ENCODE data around the gene RAPGEF4. TPM values are rescaled to one million over a fixed set of nuclear protein-coding genes. Genes with fewer than 3 reads are reported as not detected.

Gene RAPGEF4
- total RNA-seq, 1 experiment from 2014 or later = 0.59 TPM

- DNase-seq (ENCODE audit: low read depth, low spot score) (no peak), ATAC-seq (no peak)
- no peaks in the 10 kb centered on the region for H3K36me3 ChIP-seq (ENCODE audit: control insufficient read depth in 1 of 2, insufficient read depth in 2 of 2, low read length in 2 of 2)
- H4K20me1 ChIP-seq (ENCODE audit: insufficient read depth) = no peaks in the 10 kb centered on the region
- no peak overlapping the region for H2AFZ ChIP-seq (ENCODE audit: low read depth, low read length, poor library complexity, severe bottlenecking)
- RAD21 ChIA-PET (ENCODE audit: low non-redundant PET in 1 of 2, low total read pairs in 2 of 2, uncharacterized antibody in 2 of 2, unreplicated experiment in 2 of 2) = no interaction called here
- H3K4me1 ChIP-seq (ENCODE audit: control insufficient read depth in 1 of 2, insufficient read depth in 2 of 2, low read length in 2 of 2) = peaks cover 0 to 8% of the 10 kb centered on the region in 2 experiments; a peak in 1 of 4 replicates
- CTCF ChIA-PET = no interaction called here
- BruUV-seq (replicated peaks) = no TSS peak
- no peak overlapping the region for H3K4me2 ChIP-seq (ENCODE audit: low read length)
- POLR2A ChIA-PET = no interaction called here
- no peaks in the 10 kb centered on the region for H3K79me2 ChIP-seq (ENCODE audit: insufficient read depth, low read length)
- no peaks in the 10 kb centered on the region for H3K27me3 ChIP-seq (ENCODE audit: insufficient read depth, low read length)
- no peaks in the 10 kb centered on the region for H3K9me3 ChIP-seq (ENCODE audit: control insufficient read depth in 1 of 2, insufficient read depth in 1 of 2, low read depth in 1 of 2, low read length in 2 of 2)
- no peak overlapping the region for H3K27ac ChIP-seq (ENCODE audit: low read depth, low read length)
- H3K4me3 ChIP-seq (replicated peaks in 1 of 2; ENCODE audit: low read depth in 1 of 2, low read length in 2 of 2) = no peak overlapping the region
- intact Hi-C loops (cut with micrococcal nuclease) = no loop called here
- H3K9me2 ChIP-seq (ENCODE audit: insufficient read depth) = no peaks in the 10 kb centered on the region
- H3K9ac ChIP-seq (ENCODE audit: low read length) = no peak overlapping the region
- TF ChIP-seq CBX3 (IDR thresholded peaks at IDR 0.05; ENCODE audit: low read depth) (no peak), CEBPB (IDR thresholded peaks at IDR 0.05; ENCODE audit: low read depth) (no peak), ATF3 (IDR thresholded peaks at IDR 0.05) (no peak), ZFX (IDR thresholded peaks at IDR 0.05) (no peak), ZBTB33 (IDR thresholded peaks at IDR 0.05; ENCODE audit: extremely low read depth, insufficient replicate concordance, low read length) (no peak), EGR1 (IDR thresholded peaks at IDR 0.05; ENCODE audit: low read depth) (no peak), POLR2A (IDR thresholded peaks at IDR 0.05; ENCODE audit: borderline replicate concordance, extremely low read depth, insufficient read depth, insufficient read length) (no peak), EZH2phosphoT487 (IDR thresholded peaks at IDR 0.05; ENCODE audit: borderline replicate concordance) (no peak)
These were observed 209.3 kb downstream of the RAPGEF4 start for GRCh38 chr2:172944794-172945509.

GRCh38 chr2:172945510-172945850 is 209.8 kb downstream of the RAPGEF4 start:
- POLR2A ChIA-PET = no interaction called here
- CTCF ChIA-PET = no interaction called here
- intact Hi-C loops (cut with micrococcal nuclease) = no loop called here
- no peak overlapping the region for H3K4me3 ChIP-seq (replicated peaks in 1 of 2; ENCODE audit: low read depth in 1 of 2, low read length in 2 of 2)
- ATAC-seq = no peak
- no peak for DNase-seq (ENCODE audit: low read depth, low spot score)
- no peaks in the 10 kb centered on the region for H3K9me2 ChIP-seq (ENCODE audit: insufficient read depth)
- no peaks in the 10 kb centered on the region for H3K9me3 ChIP-seq (ENCODE audit: control insufficient read depth in 1 of 2, insufficient read depth in 1 of 2, low read depth in 1 of 2, low read length in 2 of 2)
- no peaks in the 10 kb centered on the region for H3K27me3 ChIP-seq (ENCODE audit: insufficient read depth, low read length)
- no TSS peak for BruUV-seq (replicated peaks)
- RAD21 ChIA-PET (ENCODE audit: low non-redundant PET in 1 of 2, low total read pairs in 2 of 2, uncharacterized antibody in 2 of 2, unreplicated experiment in 2 of 2) = no interaction called here
- H3K9ac ChIP-seq (ENCODE audit: low read length) = no peak overlapping the region
- no peaks in the 10 kb centered on the region for H3K36me3 ChIP-seq (ENCODE audit: control insufficient read depth in 1 of 2, insufficient read depth in 2 of 2, low read length in 2 of 2)
- no peaks in the 10 kb centered on the region for H4K20me1 ChIP-seq (ENCODE audit: insufficient read depth)
- no peak overlapping the region for H2AFZ ChIP-seq (ENCODE audit: low read depth, low read length, poor library complexity, severe bottlenecking)
- H3K4me2 ChIP-seq (ENCODE audit: low read length) = no peak overlapping the region
- H3K4me1 ChIP-seq (ENCODE audit: control insufficient read depth in 1 of 2, insufficient read depth in 2 of 2, low read length in 2 of 2) = peaks cover 0 to 8% of the 10 kb centered on the region in 2 experiments; a peak in 1 of 4 replicates
- no peaks in the 10 kb centered on the region for H3K79me2 ChIP-seq (ENCODE audit: insufficient read depth, low read length)
- TF ChIP-seq SP1 (IDR thresholded peaks at IDR 0.05; ENCODE audit: low read depth) = no peak
- TF ChIP-seq TCF7L2 (IDR thresholded peaks at IDR 0.05; ENCODE audit: borderline replicate concordance, extremely low read depth, insufficient read depth, insufficient read length) = no peak
- no peak for TF ChIP-seq EZH2 (IDR thresholded peaks at IDR 0.05)
- TF ChIP-seq CEBPB (IDR thresholded peaks at IDR 0.05; ENCODE audit: low read depth) = no peak
- TF ChIP-seq FOSL1 (IDR thresholded peaks at IDR 0.05; ENCODE audit: low read depth) = no peak
- no peak for TF ChIP-seq ZFX (IDR thresholded peaks at IDR 0.05)
- no peak for TF ChIP-seq RAD21 (IDR thresholded peaks at IDR 0.05; ENCODE audit: low read depth)
- no peak overlapping the region for H3K27ac ChIP-seq (ENCODE audit: low read depth, low read length)
